Measurements from ENCODE around the gene MFSD1.
A peak's percentile ranks its signal among the peaks of the same experiment; 100 is the strongest.

Gene MFSD1

GRCh38 chr3:158801696-158802408 is at the start of gene MFSD1:
MFSD1 (plus strand) TSS chr3:158802054; CDS start chr3:158802153, 99 bp downstream.
- peak; percentile 40 for DNase-seq

GRCh38 chr3:158753854-158754253 is 48.0 kb upstream of the MFSD1 start:
- no peak for DNase-seq

GRCh38 chr3:158755421-158755820 is 46.4 kb upstream of the MFSD1 start:
- DNase-seq: no peak

- no peak for DNase-seq
Observed at GRCh38 chr3:158761350-158761749, 40.5 kb upstream of the MFSD1 start.

GRCh38 chr3:158762701-158763100 is 39.2 kb upstream of the MFSD1 start:
- no peak for DNase-seq

- DNase-seq: no peak
Observed at GRCh38 chr3:158763421-158763820, 38.4 kb upstream of the MFSD1 start.

GRCh38 chr3:158765518-158766205 is 36.2 kb upstream of the MFSD1 start:
- DNase-seq: no peak

GRCh38 chr3:158766364-158766763 is 35.5 kb upstream of the MFSD1 start:
- no peak for DNase-seq

GRCh38 chr3:158768361-158768787 is 33.5 kb upstream of the MFSD1 start:
- no peak for DNase-seq

GRCh38 chr3:158768881-158769543 is 32.8 kb upstream of the MFSD1 start:
- no peak for DNase-seq

GRCh38 chr3:158769549-158769948 is 32.3 kb upstream of the MFSD1 start:
- DNase-seq: no peak

- no peak for DNase-seq
Observed at GRCh38 chr3:158769952-158770740, 31.7 kb upstream of the MFSD1 start.

GRCh38 chr3:158770741-158771350 is 31.0 kb upstream of the MFSD1 start:
- DNase-seq: no peak

- DNase-seq: no peak
Observed at GRCh38 chr3:158771577-158771976, 30.3 kb upstream of the MFSD1 start.

- no peak for DNase-seq
Observed at GRCh38 chr3:158771982-158772381, 29.9 kb upstream of the MFSD1 start.

GRCh38 chr3:158773166-158773565 is 28.7 kb upstream of the MFSD1 start:
- no peak for DNase-seq

GRCh38 chr3:158773845-158774830 is 27.7 kb upstream of the MFSD1 start:
- DNase-seq: no peak

- DNase-seq: no peak
Observed at GRCh38 chr3:158774965-158775364, 26.9 kb upstream of the MFSD1 start.

GRCh38 chr3:158775426-158776410 is 26.1 kb upstream of the MFSD1 start:
- no peak for DNase-seq

GRCh38 chr3:158776531-158776930 is 25.3 kb upstream of the MFSD1 start:
- DNase-seq: no peak

Measured in NCI-H524 treated with DMSO at 0.1 percent for 48 hours (cell line).